Fibroblast of upper back skin (primary cell): ENCODE data around the gene DYNC2LI1.

Experiments used
- DNase-seq: peaks from one replicate; pipeline ENCODE4 v3.0.0-alpha.2; 2013

Gene DYNC2LI1

GRCh38 chr2:43851011-43851980, 77.5 kb downstream of the DYNC2LI1 start:
- no peak for DNase-seq

- DNase-seq: no peak
These were observed 78.4 kb downstream of the DYNC2LI1 start for GRCh38 chr2:43852196-43852730.

- no peak for DNase-seq
These were observed 79.6 kb downstream of the DYNC2LI1 start for GRCh38 chr2:43853141-43854081.

GRCh38 chr2:43854671-43855070, 80.8 kb downstream of the DYNC2LI1 start:
- no peak for DNase-seq

- no peak for DNase-seq
These were observed 81.5 kb downstream of the DYNC2LI1 start for GRCh38 chr2:43855292-43855691.
